RWPE1 (cell line): ENCODE data around the gene QSOX1.

ENCODE experiments used
- CTCF ChIA-PET: fragments of 350-600 bp; sonication (Branson Sonifier 250); formaldehyde crosslinking; extraction: SDS; loops from one replicate; lab custom pipeline; 2021; lab: Yijun Ruan, JAX
- POLR2A ChIA-PET: fragments of 400-600 bp; formaldehyde crosslinking; extraction: SDS; loops from one replicate; lab custom pipeline; 2020; ENCODE audit warnings: antibody characterized with exemption; ENCODE audit not compliant: low non-redundant PET; lab: Yijun Ruan, JAX
- DNase-seq: peaks from one replicate; pipeline ENCODE4 v3.0.0; 2012; ENCODE audit warnings: low spot score
- H3K27ac ChIP-seq: fragments of 450-650 bp; 2 replicates; pipeline ENCODE4 v1.5.1; 2017
- TF ChIP-seq, protein P1 (sequence below): fragments of 450-650 bp; conservative IDR thresholded peaks from 2 replicates; pipeline ENCODE4 v1.5.1; 2017; ENCODE audit warnings: low read depth, mild to moderate bottlenecking

Gene QSOX1

DNA sequence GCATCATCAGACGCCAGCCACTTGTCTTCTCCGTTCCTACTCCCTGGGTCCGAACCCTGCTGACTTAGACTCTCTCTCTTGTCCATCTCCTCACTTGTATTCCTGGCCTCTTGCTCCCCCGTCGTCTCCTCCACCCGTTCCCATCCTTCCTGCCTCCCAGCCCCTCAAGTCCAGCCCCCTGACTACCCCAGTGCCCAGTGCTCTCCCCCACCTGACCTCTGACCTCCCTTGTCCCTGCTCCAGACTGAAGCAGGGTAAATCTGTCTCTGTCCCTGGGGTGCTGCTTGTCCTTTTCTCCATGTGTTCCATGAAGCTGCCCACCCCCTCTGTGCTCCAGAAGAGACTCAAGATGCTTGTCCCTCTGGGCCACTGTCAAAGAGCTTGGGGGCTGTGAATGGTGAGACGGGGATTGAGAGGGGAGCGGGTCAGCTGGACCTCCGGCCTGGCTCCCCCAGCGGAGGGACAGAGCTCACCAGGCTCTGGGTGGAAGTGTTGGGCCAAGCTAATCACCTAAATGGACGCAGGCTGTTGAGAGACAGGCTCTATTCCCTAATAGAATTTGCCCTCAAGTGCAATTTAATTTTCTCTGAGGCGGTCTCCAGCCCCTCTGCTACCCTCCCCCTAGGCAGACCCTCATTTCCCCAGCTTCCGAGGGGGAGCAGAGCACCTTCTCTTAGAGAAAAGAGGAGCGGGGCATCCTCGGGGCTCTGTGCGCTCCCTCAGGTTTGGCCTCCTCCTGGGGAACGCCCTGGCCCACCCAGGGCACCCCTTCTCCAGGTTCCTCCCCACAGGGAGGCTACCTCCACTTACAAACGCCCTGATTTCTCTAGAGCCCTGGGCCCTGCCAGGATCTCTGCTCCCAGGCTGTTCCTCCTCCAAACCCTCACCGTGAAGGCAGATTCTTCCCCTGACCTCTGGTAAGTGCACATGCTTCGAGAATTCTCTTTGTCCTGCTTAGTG lies 64.4 kb downstream of the QSOX1 start:
- DNase-seq, result no peak
- CTCF ChIA-PET, result no interaction called here

DNA sequence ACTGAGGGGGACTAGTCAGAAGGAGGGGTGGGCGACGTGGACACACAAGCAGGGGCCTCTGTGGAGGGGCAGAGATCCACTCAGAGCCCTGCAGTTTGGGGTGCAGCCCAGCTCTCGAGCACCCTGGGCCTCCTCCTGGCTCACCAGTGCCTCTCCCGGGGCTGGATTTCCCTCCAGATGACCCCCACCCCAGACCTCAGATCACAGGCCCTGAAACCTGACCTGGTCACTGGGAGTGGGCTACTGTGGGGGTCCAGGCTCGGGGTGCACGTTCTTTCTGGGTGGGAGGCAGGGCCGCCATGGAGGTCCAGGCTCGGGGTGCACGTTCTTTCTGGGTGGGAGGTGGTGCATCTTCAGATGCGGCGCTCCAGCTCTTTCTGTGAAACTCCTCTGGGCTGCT lies 65.1 kb downstream of the QSOX1 start:
- TF ChIP-seq, protein P1, sequence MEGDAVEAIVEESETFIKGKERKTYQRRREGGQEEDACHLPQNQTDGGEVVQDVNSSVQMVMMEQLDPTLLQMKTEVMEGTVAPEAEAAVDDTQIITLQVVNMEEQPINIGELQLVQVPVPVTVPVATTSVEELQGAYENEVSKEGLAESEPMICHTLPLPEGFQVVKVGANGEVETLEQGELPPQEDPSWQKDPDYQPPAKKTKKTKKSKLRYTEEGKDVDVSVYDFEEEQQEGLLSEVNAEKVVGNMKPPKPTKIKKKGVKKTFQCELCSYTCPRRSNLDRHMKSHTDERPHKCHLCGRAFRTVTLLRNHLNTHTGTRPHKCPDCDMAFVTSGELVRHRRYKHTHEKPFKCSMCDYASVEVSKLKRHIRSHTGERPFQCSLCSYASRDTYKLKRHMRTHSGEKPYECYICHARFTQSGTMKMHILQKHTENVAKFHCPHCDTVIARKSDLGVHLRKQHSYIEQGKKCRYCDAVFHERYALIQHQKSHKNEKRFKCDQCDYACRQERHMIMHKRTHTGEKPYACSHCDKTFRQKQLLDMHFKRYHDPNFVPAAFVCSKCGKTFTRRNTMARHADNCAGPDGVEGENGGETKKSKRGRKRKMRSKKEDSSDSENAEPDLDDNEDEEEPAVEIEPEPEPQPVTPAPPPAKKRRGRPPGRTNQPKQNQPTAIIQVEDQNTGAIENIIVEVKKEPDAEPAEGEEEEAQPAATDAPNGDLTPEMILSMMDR, result no peak
- no peak overlapping the region for H3K27ac ChIP-seq
- POLR2A ChIA-PET, result no interaction called here
- no peak for DNase-seq
- CTCF ChIA-PET, result no interaction called here

More for the DNA sequence above, 64.4 kb downstream of the QSOX1 start:
- no peak overlapping the region for H3K27ac ChIP-seq
- POLR2A ChIA-PET, result no interaction called here
- TF ChIP-seq, protein P1, result no peak

DNA sequence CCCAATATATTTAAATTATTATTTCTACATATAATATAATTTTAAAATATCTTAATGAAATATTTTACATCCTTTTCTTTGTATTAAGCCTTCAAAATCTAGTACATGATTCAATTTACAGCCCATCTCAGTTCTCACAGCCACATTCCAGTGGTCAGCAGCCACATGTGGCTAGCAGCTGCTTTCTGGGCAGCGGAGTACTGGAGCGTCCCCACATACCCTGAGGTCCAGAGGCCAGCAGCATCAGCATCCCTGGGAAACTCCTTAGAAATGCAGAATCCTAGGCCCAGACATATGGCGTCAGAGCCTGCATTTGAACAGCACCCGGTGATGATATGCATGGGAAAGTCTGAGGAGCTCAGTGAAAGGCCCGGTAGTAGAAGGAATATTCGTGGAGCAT lies 66.8 kb downstream of the QSOX1 start:
- DNase-seq, result no peak
- no peak overlapping the region for H3K27ac ChIP-seq
- CTCF ChIA-PET, result no interaction called here
- TF ChIP-seq, protein P1, result no peak
- POLR2A ChIA-PET, result no interaction called here

DNA sequence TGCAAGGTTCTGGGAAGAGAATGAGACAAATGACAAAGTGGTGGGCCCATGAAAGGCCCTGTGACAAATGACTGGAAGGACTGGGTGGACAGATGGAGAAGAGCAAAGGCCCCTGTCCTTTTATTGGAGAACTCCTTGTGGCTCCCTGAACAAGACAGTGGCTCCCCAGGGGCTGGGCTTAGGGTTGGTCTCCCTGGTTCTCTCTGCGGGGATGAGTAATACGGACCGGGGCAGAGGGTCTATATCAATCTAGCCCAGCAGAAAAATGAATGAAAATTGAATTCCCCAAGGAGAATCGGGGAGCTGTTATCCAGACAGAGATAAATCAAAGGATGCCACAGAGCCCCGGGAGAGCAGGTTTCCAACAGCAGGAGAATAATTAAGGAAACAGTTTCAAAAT lies 70.2 kb downstream of the QSOX1 start:
- no peak for DNase-seq
- ChIA-PET CTCF (no interaction called here), POLR2A (no interaction called here)
- H3K27ac ChIP-seq, result no peak overlapping the region
- TF ChIP-seq, protein P1, result no peak

DNA sequence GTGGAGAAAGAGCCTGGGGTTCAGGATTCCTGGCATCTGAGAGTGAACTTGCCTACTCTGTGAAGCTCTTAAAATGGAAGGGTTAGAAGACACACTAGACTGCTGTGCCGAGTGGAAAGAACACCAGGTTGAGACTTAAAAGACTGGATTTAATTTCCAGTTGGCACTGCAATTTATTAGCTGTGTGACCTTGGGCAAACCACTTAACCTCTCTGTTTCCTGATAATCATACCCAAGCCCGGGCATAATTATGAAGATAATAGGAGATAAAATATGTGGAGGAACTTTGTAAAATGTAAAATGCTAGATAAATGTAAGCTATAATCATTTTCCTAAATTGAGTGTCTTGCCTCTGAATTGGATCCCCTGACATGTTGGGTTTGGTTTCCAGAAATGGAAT lies 70.7 kb downstream of the QSOX1 start:
- ChIA-PET CTCF (interaction anchor here (0.6 kb wide), 1 partner anchor 234 kb away, joined by 4 read pairs; no protein-coding TSS in a partner anchor), POLR2A (no interaction called here)
- TF ChIP-seq, protein P1, result no peak
- no peak for DNase-seq
- H3K27ac ChIP-seq, result no peak overlapping the region

DNA sequence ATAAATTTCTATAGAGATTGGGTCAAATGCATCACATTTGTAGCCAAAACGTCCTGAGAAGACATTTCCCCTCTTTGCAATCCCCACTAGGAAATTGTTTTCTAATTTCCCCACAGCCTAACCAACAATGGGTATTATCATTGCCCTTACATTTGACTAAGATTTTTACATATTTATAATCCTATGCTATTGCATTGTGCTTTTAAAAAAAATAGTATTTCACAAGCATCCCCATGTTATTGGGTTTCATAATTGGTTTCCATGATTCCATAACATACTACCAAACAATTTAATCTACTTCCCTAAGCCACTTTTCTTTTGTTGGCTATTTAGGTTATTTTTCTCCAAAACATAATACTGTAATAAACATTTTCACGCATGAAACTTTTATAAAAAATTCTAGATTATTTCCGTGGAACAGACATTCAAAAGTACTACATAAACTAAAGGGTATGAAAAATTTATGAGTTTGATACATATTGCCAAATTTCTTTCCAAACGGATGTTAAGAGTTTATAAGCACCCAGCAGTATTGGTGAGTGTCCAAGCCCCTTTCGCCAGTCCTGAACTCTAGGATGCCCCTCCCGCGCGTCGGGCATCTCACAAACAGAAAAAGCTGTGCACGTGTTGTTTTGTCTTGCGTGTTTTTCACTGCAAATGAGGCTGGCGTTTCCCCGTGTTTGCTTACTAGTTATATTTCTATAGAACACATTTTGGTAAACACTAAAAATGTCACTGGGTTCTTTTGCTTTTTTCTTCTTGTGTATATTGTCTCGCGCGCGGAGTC lies 73.4 kb downstream of the QSOX1 start:
- ChIA-PET CTCF (no interaction called here), POLR2A (no interaction called here)
- H3K27ac ChIP-seq, result no peak overlapping the region
- no peak for DNase-seq
- TF ChIP-seq, protein P1, result no peak
